Osteoblast (primary cell): ENCODE results near the gene PHF20. TPM values are rescaled to one million over a fixed set of nuclear protein-coding genes. Genes with fewer than 3 reads are reported as not detected.
A peak's percentile ranks its signal among the peaks of the same experiment; 100 is the strongest.
"Not testable (repeated sequence)": the region's sequence is repeated elsewhere in the genome, so short reads cannot be mapped to it uniquely, and the experiment has no call there.

Experiments
- DNase-seq: peaks from one replicate; pipeline ENCODE4 v3.0.0; 2011; ENCODE audit warnings: low spot score, mixed read lengths; ENCODE audit not compliant: insufficient read length; ENCODE audit errors: missing footprints
- H2AFZ ChIP-seq: 2 replicates; pipeline ENCODE4 v1.6.0; 2011; ENCODE audit warnings: mild to moderate bottlenecking, low read length
- H3K27ac ChIP-seq: 2 replicates; pipeline ENCODE4 v1.5.1; 2011; ENCODE audit warnings: mild to moderate bottlenecking, low read depth, low read length, moderate library complexity
- H3K27me3 ChIP-seq: 2 replicates; pipeline ENCODE4 v1.6.0; 2012; ENCODE audit warnings: mild to moderate bottlenecking, control low read depth, inconsistent platforms, low read length, moderate library complexity; ENCODE audit not compliant: insufficient read depth
- H3K36me3 ChIP-seq: 2 replicates; pipeline ENCODE4 v1.5.1; 2011; ENCODE audit warnings: mild to moderate bottlenecking, low read length, control low read depth, moderate library complexity; ENCODE audit not compliant: insufficient read depth
- H3K4me1 ChIP-seq: 2 replicates; pipeline ENCODE4 v1.5.1; 2011; ENCODE audit warnings: mild to moderate bottlenecking, low read length, control low read depth, moderate library complexity; ENCODE audit not compliant: insufficient read depth
- H3K4me2 ChIP-seq: 2 replicates; pipeline ENCODE4 v1.6.0; 2011; ENCODE audit warnings: mild to moderate bottlenecking, low read length; ENCODE audit not compliant: insufficient read depth
- H3K4me3 ChIP-seq: fragments of 200-600 bp; sonication (generic); 3 replicates; pipeline ENCODE4 v1.5.1; 2012; ENCODE audit warnings: mild to moderate bottlenecking, low read length, inconsistent platforms; ENCODE audit not compliant: insufficient read depth
- H3K79me2 ChIP-seq: 2 replicates; pipeline ENCODE4 v1.6.0; 2012; ENCODE audit warnings: mild to moderate bottlenecking, low read length, control low read depth, inconsistent platforms; ENCODE audit not compliant: insufficient read depth
- H3K9me3 ChIP-seq: 2 replicates; pipeline ENCODE4 v1.5.1; 2011; ENCODE audit warnings: low read depth, low read length, control low read depth
- H4K20me1 ChIP-seq: 2 replicates; pipeline ENCODE4 v1.6.0; 2012; ENCODE audit warnings: mild to moderate bottlenecking, low read length, control low read depth; ENCODE audit not compliant: insufficient read depth
- CTCF ChIP-seq: IDR thresholded peaks from 2 replicates; pipeline ENCODE4 v1.5.1; 2011; ENCODE audit warnings: mild to moderate bottlenecking, low read depth, low read length, moderate library complexity; ENCODE audit errors: extremely low read depth
- total RNA-seq: library from RNA; depleted of rRNA; stranded (reverse); fragments of >200 nt; gene quantifications from 2 replicates; pipeline ENCODE4 v1.2.3, GENCODE V29; 2012

PHF20 gene
- total RNA-seq, 1 donor = 39.1 TPM

- Histone ChIP-seq H3K4me3 (no peak overlapping the region), H3K4me2 (no peak overlapping the region), H3K36me3 (no peaks in the 10 kb centered on the region), H3K79me2 (no peaks in the 10 kb centered on the region), H3K9me3 (no peaks in the 10 kb centered on the region), H2AFZ (no peak overlapping the region), H3K27me3 (no peaks in the 10 kb centered on the region), H4K20me1 (no peaks in the 10 kb centered on the region), H3K4me1 (no peaks in the 10 kb centered on the region), H3K27ac (no peak overlapping the region)
- TF ChIP-seq CTCF = no peak
- no peak for DNase-seq
Observed at GRCh38 chr20:35756404-35756803, 15.4 kb upstream of the PHF20 start.

DNA sequence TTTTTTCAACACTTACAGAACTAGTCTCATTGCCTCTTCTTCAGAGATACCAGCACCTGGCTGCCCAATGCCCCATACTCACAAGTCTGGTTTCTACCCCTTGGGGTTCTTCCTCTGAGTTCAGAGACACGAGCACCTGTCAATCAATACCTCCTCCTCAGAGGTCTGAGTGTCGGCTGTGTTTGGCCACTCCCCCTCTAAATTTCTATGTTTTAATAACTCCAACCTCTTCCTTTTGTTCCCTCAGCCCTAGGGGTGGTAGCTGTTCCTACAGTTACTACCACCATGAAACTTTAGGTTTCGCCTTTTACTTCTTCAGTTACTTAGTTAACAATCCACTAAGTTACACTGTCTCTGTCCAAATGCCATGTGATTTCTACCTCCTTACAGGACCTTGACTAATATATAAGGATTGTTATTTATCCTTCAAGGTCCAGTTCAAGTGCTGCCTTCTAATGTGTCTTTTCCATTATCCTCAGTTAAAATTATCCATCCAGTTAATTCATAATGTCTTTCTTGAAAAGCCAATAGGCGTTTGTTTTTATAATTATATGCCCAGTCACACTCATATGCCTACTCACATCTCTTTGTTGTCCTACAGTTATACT, 14.6 kb upstream of the PHF20 start:
- DNase-seq = peak; percentile 43
- Histone ChIP-seq H2AFZ (peak overlapping the region; percentile 20), H3K27ac (no peak overlapping the region)

GRCh38 chr20:35761548-35761947, 10.3 kb upstream of the PHF20 start:
- not testable (repeated sequence) for H3K9me3 ChIP-seq, H3K4me3 ChIP-seq, H4K20me1 ChIP-seq

More for the DNA sequence above, 14.6 kb upstream of the PHF20 start:
- no peak overlapping the region for H3K4me3 ChIP-seq
- no peaks in the 10 kb centered on the region for H4K20me1 ChIP-seq
- H3K79me2 ChIP-seq = no peaks in the 10 kb centered on the region
- TF ChIP-seq CTCF = no peak
- no peak overlapping the region for H3K4me2 ChIP-seq
- no peaks in the 10 kb centered on the region for H3K4me1 ChIP-seq
- no peaks in the 10 kb centered on the region for H3K9me3 ChIP-seq
- H3K36me3 ChIP-seq = no peaks in the 10 kb centered on the region
- no peaks in the 10 kb centered on the region for H3K27me3 ChIP-seq

GRCh38 chr20:35762461-35762860, 9.4 kb upstream of the PHF20 start:
- Histone ChIP-seq H3K4me1 (no peaks in the 10 kb centered on the region), H3K27ac (no peak overlapping the region), H3K27me3 (no peaks in the 10 kb centered on the region), H3K4me3 (no peak overlapping the region), H4K20me1 (no peaks in the 10 kb centered on the region), H3K9me3 (no peaks in the 10 kb centered on the region), H2AFZ (peak overlapping the region; percentile 6), H3K79me2 (no peaks in the 10 kb centered on the region), H3K4me2 (no peak overlapping the region), H3K36me3 (no peaks in the 10 kb centered on the region)
- DNase-seq = no peak
- TF ChIP-seq CTCF = no peak

More at GRCh38 chr20:35761548-35761947, 10.3 kb upstream of the PHF20 start:
- H3K27me3 ChIP-seq, H3K79me2 ChIP-seq, H3K36me3 ChIP-seq, DNase-seq, H3K27ac ChIP-seq, H2AFZ ChIP-seq, H3K4me2 ChIP-seq, H3K4me1 ChIP-seq: not testable (repeated sequence)

GRCh38 chr20:35764936-35765335, 6.9 kb upstream of the PHF20 start:
- not testable (repeated sequence) for H3K79me2 ChIP-seq, H3K27me3 ChIP-seq, H2AFZ ChIP-seq, H3K9me3 ChIP-seq, H3K4me2 ChIP-seq, H3K36me3 ChIP-seq, H3K27ac ChIP-seq, H4K20me1 ChIP-seq, H3K4me3 ChIP-seq, DNase-seq
- peaks cover 22% of the 10 kb centered on the region for H3K4me1 ChIP-seq
